Panc1 (cell line): Measurements from ENCODE around the gene GTSE1.

ENCODE experiments used
- SIN3A ChIP-seq: IDR thresholded peaks from 2 replicates; pipeline ENCODE4 v1.6.1; 2012; ENCODE audit warnings: low read depth, mild to moderate bottlenecking, low read length, moderate library complexity, borderline replicate concordance; ENCODE audit not compliant: insufficient read depth
- TF ChIP-seq, protein P1 (sequence below): fragments of 450-650 bp; IDR thresholded peaks from 2 replicates; pipeline ENCODE4 v1.5.1; 2017; ENCODE audit warnings: mild to moderate bottlenecking
- TF ChIP-seq, protein P2 (sequence below), 2 experiments: IDR thresholded peaks; 2 replicates each; pipeline ENCODE4 v1.6.1; 2011 to 2012; ENCODE audit warnings: low read depth in 2 of 2, control low read depth in 1 of 2, low read length in 1 of 2, mild to moderate bottlenecking in 1 of 2, moderate library complexity in 1 of 2; ENCODE audit not compliant: insufficient read depth in 1 of 2

GRCh38 chr22:46292732-46293131 is 3.9 kb upstream of the GTSE1 start:
- TF ChIP-seq, protein P1, sequence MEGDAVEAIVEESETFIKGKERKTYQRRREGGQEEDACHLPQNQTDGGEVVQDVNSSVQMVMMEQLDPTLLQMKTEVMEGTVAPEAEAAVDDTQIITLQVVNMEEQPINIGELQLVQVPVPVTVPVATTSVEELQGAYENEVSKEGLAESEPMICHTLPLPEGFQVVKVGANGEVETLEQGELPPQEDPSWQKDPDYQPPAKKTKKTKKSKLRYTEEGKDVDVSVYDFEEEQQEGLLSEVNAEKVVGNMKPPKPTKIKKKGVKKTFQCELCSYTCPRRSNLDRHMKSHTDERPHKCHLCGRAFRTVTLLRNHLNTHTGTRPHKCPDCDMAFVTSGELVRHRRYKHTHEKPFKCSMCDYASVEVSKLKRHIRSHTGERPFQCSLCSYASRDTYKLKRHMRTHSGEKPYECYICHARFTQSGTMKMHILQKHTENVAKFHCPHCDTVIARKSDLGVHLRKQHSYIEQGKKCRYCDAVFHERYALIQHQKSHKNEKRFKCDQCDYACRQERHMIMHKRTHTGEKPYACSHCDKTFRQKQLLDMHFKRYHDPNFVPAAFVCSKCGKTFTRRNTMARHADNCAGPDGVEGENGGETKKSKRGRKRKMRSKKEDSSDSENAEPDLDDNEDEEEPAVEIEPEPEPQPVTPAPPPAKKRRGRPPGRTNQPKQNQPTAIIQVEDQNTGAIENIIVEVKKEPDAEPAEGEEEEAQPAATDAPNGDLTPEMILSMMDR = no peak
- TF ChIP-seq, protein P2, sequence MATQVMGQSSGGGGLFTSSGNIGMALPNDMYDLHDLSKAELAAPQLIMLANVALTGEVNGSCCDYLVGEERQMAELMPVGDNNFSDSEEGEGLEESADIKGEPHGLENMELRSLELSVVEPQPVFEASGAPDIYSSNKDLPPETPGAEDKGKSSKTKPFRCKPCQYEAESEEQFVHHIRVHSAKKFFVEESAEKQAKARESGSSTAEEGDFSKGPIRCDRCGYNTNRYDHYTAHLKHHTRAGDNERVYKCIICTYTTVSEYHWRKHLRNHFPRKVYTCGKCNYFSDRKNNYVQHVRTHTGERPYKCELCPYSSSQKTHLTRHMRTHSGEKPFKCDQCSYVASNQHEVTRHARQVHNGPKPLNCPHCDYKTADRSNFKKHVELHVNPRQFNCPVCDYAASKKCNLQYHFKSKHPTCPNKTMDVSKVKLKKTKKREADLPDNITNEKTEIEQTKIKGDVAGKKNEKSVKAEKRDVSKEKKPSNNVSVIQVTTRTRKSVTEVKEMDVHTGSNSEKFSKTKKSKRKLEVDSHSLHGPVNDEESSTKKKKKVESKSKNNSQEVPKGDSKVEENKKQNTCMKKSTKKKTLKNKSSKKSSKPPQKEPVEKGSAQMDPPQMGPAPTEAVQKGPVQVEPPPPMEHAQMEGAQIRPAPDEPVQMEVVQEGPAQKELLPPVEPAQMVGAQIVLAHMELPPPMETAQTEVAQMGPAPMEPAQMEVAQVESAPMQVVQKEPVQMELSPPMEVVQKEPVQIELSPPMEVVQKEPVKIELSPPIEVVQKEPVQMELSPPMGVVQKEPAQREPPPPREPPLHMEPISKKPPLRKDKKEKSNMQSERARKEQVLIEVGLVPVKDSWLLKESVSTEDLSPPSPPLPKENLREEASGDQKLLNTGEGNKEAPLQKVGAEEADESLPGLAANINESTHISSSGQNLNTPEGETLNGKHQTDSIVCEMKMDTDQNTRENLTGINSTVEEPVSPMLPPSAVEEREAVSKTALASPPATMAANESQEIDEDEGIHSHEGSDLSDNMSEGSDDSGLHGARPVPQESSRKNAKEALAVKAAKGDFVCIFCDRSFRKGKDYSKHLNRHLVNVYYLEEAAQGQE (IDR thresholded peaks at IDR 0.05; ENCODE audit: insufficient read depth in 1 of 2, low read depth in 2 of 2, low read length in 1 of 2) = no peak
- no peak for TF ChIP-seq SIN3A
